ENCODE results near the gene KRT85.

The KRT85 gene

GRCh38 chr12:52350786-52351185 is 16.5 kb downstream of the KRT85 start:
- no peak overlapping the region for H2AFZ ChIP-seq (ENCODE audit: low read length)
- no peaks in the 10 kb centered on the region for H3K36me3 ChIP-seq (replicated peaks; ENCODE audit: insufficient read depth, low read length)
- no peak for TF ChIP-seq EZH2 (optimal IDR thresholded peaks at IDR 0.05; ENCODE audit: low read depth, low read length)
- TF ChIP-seq EZH2phosphoT487 (IDR thresholded peaks at IDR 0.05; ENCODE audit: low read length) = no peak
- no peak for TF ChIP-seq CTCF (IDR thresholded peaks at IDR 0.05; ENCODE audit: low read length)
- DNase-seq = no peak
- H3K9me2 ChIP-seq (replicated peaks; ENCODE audit: insufficient read depth, low read length) = no peaks in the 10 kb centered on the region
- no peak overlapping the region for H3K4me3 ChIP-seq (ENCODE audit: low read length)
- no peaks in the 10 kb centered on the region for H3K9me3 ChIP-seq (replicated peaks; ENCODE audit: insufficient read depth, low read length)
- H3K79me2 ChIP-seq (ENCODE audit: low read length) = no peaks in the 10 kb centered on the region
- H3K9ac ChIP-seq (ENCODE audit: low read length) = no peak overlapping the region
- no peak overlapping the region for H3K4me2 ChIP-seq (ENCODE audit: low read depth, low read length)
- H3K27me3 ChIP-seq (replicated peaks; ENCODE audit: insufficient read depth, low read length) = peaks cover 83% of the 10 kb centered on the region
- no peaks in the 10 kb centered on the region for H3F3A ChIP-seq (ENCODE audit: insufficient read depth, low read length)
- H3K4me1 ChIP-seq (ENCODE audit: low read length) = no peaks in the 10 kb centered on the region
- no peaks in the 10 kb centered on the region for H4K20me1 ChIP-seq (ENCODE audit: insufficient read depth, low read length)
- H3K27ac ChIP-seq (ENCODE audit: low read length) = no peak overlapping the region

- Histone ChIP-seq H3K9ac (ENCODE audit: low read length) (no peak overlapping the region), H3K27me3 (replicated peaks; ENCODE audit: insufficient read depth, low read length) (peaks cover 79% of the 10 kb centered on the region)
- TF ChIP-seq EZH2phosphoT487 (IDR thresholded peaks at IDR 0.05; ENCODE audit: low read length) = no peak
- TF ChIP-seq CTCF (IDR thresholded peaks at IDR 0.05; ENCODE audit: low read length) = no peak
- no peak for TF ChIP-seq EZH2 (optimal IDR thresholded peaks at IDR 0.05; ENCODE audit: low read depth, low read length)
Measured at GRCh38 chr12:52350021-52350620, 17.2 kb downstream of the KRT85 start.

GRCh38 chr12:52349196-52349595 is 18.1 kb downstream of the KRT85 start:
- Histone ChIP-seq H3K4me2 (ENCODE audit: low read depth, low read length) (no peak overlapping the region), H3K27me3 (replicated peaks; ENCODE audit: insufficient read depth, low read length) (peaks cover 75% of the 10 kb centered on the region), H2AFZ (ENCODE audit: low read length) (no peak overlapping the region), H3K9me3 (replicated peaks; ENCODE audit: insufficient read depth, low read length) (no peaks in the 10 kb centered on the region), H3K4me1 (ENCODE audit: low read length) (no peaks in the 10 kb centered on the region), H3K9ac (ENCODE audit: low read length) (no peak overlapping the region), H3K79me2 (ENCODE audit: low read length) (no peaks in the 10 kb centered on the region), H3F3A (ENCODE audit: insufficient read depth, low read length) (no peaks in the 10 kb centered on the region), H3K4me3 (ENCODE audit: low read length) (no peak overlapping the region), H4K20me1 (ENCODE audit: insufficient read depth, low read length) (no peaks in the 10 kb centered on the region), H3K36me3 (replicated peaks; ENCODE audit: insufficient read depth, low read length) (no peaks in the 10 kb centered on the region), H3K9me2 (replicated peaks; ENCODE audit: insufficient read depth, low read length) (no peaks in the 10 kb centered on the region), H3K27ac (ENCODE audit: low read length) (no peak overlapping the region)
- no peak for DNase-seq
- no peak for TF ChIP-seq EZH2phosphoT487 (IDR thresholded peaks at IDR 0.05; ENCODE audit: low read length)
- TF ChIP-seq EZH2 (optimal IDR thresholded peaks at IDR 0.05; ENCODE audit: low read depth, low read length) = no peak
- TF ChIP-seq CTCF (IDR thresholded peaks at IDR 0.05; ENCODE audit: low read length) = no peak

More at GRCh38 chr12:52350021-52350620, 17.2 kb downstream of the KRT85 start:
- H3K27ac ChIP-seq (ENCODE audit: low read length) = no peak overlapping the region
- no peak overlapping the region for H2AFZ ChIP-seq (ENCODE audit: low read length)
- no peak for DNase-seq
- no peak overlapping the region for H3K4me3 ChIP-seq (ENCODE audit: low read length)
- H3K4me1 ChIP-seq (ENCODE audit: low read length) = no peaks in the 10 kb centered on the region
- no peaks in the 10 kb centered on the region for H3F3A ChIP-seq (ENCODE audit: insufficient read depth, low read length)
- no peaks in the 10 kb centered on the region for H3K9me3 ChIP-seq (replicated peaks; ENCODE audit: insufficient read depth, low read length)
- H3K36me3 ChIP-seq (replicated peaks; ENCODE audit: insufficient read depth, low read length) = no peaks in the 10 kb centered on the region
- no peaks in the 10 kb centered on the region for H3K79me2 ChIP-seq (ENCODE audit: low read length)
- H3K4me2 ChIP-seq (ENCODE audit: low read depth, low read length) = no peak overlapping the region
- H4K20me1 ChIP-seq (ENCODE audit: insufficient read depth, low read length) = no peaks in the 10 kb centered on the region
- H3K9me2 ChIP-seq (replicated peaks; ENCODE audit: insufficient read depth, low read length) = no peaks in the 10 kb centered on the region
